HG03439 (cell line): Measurements from ENCODE around the gene COBLL1.

Experiments used
- ATAC-seq: cut with Tn5 transposase; IDR thresholded peaks from one replicate; pipeline ENCODE4 v1.9.1; 2021; ENCODE audit warnings: mild to moderate bottlenecking, moderate library complexity; ENCODE audit not compliant: unreplicated experiment

The COBLL1 gene

GRCh38 chr2:164651361-164651760 is 190.3 kb downstream of the COBLL1 start:
- ATAC-seq: no peak

GRCh38 chr2:164644036-164644700 is 197.5 kb downstream of the COBLL1 start:
- ATAC-seq: no peak

GRCh38 chr2:164642946-164643555 is 198.6 kb downstream of the COBLL1 start:
- no peak for ATAC-seq

GRCh38 chr2:164642268-164642667 is 199.4 kb downstream of the COBLL1 start:
- no peak for ATAC-seq
